GM23338 (cell line): ENCODE data around the gene IL21R. TPM values are rescaled to one million over a fixed set of nuclear protein-coding genes. Genes with fewer than 3 reads are reported as not detected.

ENCODE experiments used
- ATAC-seq: fragments of 200-7000 bp; cut with Tn5 transposase; 3 replicates; pipeline ENCODE4 v1.9.1; 2020
- DNase-seq: peaks from one replicate; pipeline ENCODE4 v3.0.0-alpha.2; 2015; ENCODE audit warnings: low spot score
- H2AFZ ChIP-seq: fragments of 200-600 bp; sonication (generic); 2 replicates; pipeline ENCODE4 v1.8.0; 2016; ENCODE audit warnings: antibody characterized with exemption, mild to moderate bottlenecking, moderate library complexity
- H3F3A ChIP-seq: fragments of 200-600 bp; sonication (generic); replicated peaks from 2 replicates; pipeline ENCODE4 v1.8.0; 2017; ENCODE audit warnings: antibody characterized with exemption, mixed run types, low read depth
- H3K27ac ChIP-seq: fragments of 200-600 bp; sonication (generic); 2 replicates; pipeline ENCODE4 v1.6.1; 2016; ENCODE audit warnings: low read depth
- H3K27me3 ChIP-seq: fragments of 200-600 bp; sonication (generic); 2 replicates; pipeline ENCODE4 v1.8.0; 2016; ENCODE audit warnings: mild to moderate bottlenecking, mixed run types, moderate library complexity; ENCODE audit not compliant: insufficient read depth
- H3K36me3 ChIP-seq: fragments of 200-600 bp; sonication (generic); 2 replicates; pipeline ENCODE4 v1.8.0; 2016; ENCODE audit warnings: mild to moderate bottlenecking; ENCODE audit not compliant: insufficient read depth
- H3K4me1 ChIP-seq: fragments of 200-600 bp; sonication (generic); 2 replicates; pipeline ENCODE4 v1.8.0; 2016; ENCODE audit warnings: mild to moderate bottlenecking, moderate library complexity; ENCODE audit not compliant: insufficient read depth
- H3K4me2 ChIP-seq: fragments of 200-600 bp; sonication (generic); 2 replicates; pipeline ENCODE4 v1.7.1; 2017; ENCODE audit warnings: mixed run types
- H3K4me3 ChIP-seq: fragments of 200-600 bp; sonication (generic); 2 replicates; pipeline ENCODE4 v1.6.1; 2016; ENCODE audit warnings: mixed run types
- H3K79me2 ChIP-seq: fragments of 200-600 bp; sonication (generic); replicated peaks from 2 replicates; pipeline ENCODE4 v1.8.0; 2017; ENCODE audit warnings: mild to moderate bottlenecking; ENCODE audit not compliant: insufficient read depth
- H3K9me2 ChIP-seq: fragments of 200-600 bp; sonication (generic); 2 replicates; pipeline ENCODE4 v1.8.0; 2017; ENCODE audit not compliant: insufficient read depth
- H4K20me1 ChIP-seq: fragments of 200-600 bp; sonication (generic); replicated peaks from 2 replicates; pipeline ENCODE4 v1.8.0; 2017; ENCODE audit warnings: mild to moderate bottlenecking; ENCODE audit not compliant: insufficient read depth
- H3K27ac Mint-ChIP-seq: 2 replicates; pipeline ENCODE4 v1.8.0; 2020; ENCODE audit warnings: inconsistent platforms, mild to moderate bottlenecking, moderate library complexity, mixed read lengths
- H3K27me3 Mint-ChIP-seq: 3 replicates; pipeline ENCODE4 v1.8.0; 2022; ENCODE audit warnings: low read depth, mild to moderate bottlenecking, moderate library complexity, mixed read lengths, inconsistent platforms; ENCODE audit not compliant: insufficient read depth, poor library complexity
- H3K36me3 Mint-ChIP-seq: 3 replicates; pipeline ENCODE4 v1.8.0; 2021; ENCODE audit warnings: low read depth, mild to moderate bottlenecking, inconsistent platforms, moderate library complexity, mixed read lengths
- H3K4me1 Mint-ChIP-seq: 3 replicates; pipeline ENCODE4 v1.8.0; 2020; ENCODE audit warnings: mild to moderate bottlenecking, inconsistent platforms, mixed read lengths
- H3K4me3 Mint-ChIP-seq: 3 replicates; pipeline ENCODE4 v1.8.0; 2021; ENCODE audit warnings: moderate library complexity, mild to moderate bottlenecking, inconsistent platforms, mixed read lengths
- H3K9me3 Mint-ChIP-seq: 3 replicates; pipeline ENCODE4 v1.8.0; 2020; ENCODE audit warnings: moderate library complexity, mild to moderate bottlenecking, inconsistent platforms, mixed read lengths
- CREB1 ChIP-seq: fragments of 250-450 bp; sonication (Bioruptor Pico); IDR thresholded peaks from 2 replicates; pipeline ENCODE4 v1.5.0; 2020; ENCODE audit warnings: low read depth, mild to moderate bottlenecking, moderate library complexity
- CTCF ChIP-seq, 2 experiments: fragments of 200-600 bp in 1 of 2; sonication (generic) in 1 of 2; conservative IDR thresholded peaks; 2 replicates each; pipeline versions ENCODE4 v1.5.1 to v1.6.1; 2016 to 2017; ENCODE audit warnings: antibody characterized with exemption in 2 of 2, low read depth in 2 of 2, mild to moderate bottlenecking in 2 of 2, moderate library complexity in 1 of 2
- EZH2 ChIP-seq: fragments of 200-600 bp; sonication (generic); IDR thresholded peaks from one replicate; pipeline ENCODE4 v1.8.0; 2017; ENCODE audit warnings: antibody characterized with exemption, mild to moderate bottlenecking, low read depth; ENCODE audit not compliant: unreplicated experiment
- EZH2phosphoT487 ChIP-seq: fragments of 200-600 bp; sonication (generic); IDR thresholded peaks from one replicate; pipeline ENCODE4 v1.8.1; 2018; ENCODE audit warnings: antibody characterized with exemption; ENCODE audit not compliant: unreplicated experiment
- JUNB ChIP-seq: IDR thresholded peaks from one replicate; pipeline ENCODE4 v1.6.1; 2016; ENCODE audit warnings: antibody characterized with exemption; ENCODE audit not compliant: unreplicated experiment
- NANOG ChIP-seq: IDR thresholded peaks from 2 replicates; pipeline ENCODE4 v1.6.1; 2016; ENCODE audit warnings: antibody characterized with exemption, borderline replicate concordance
- POLR2AphosphoS5 ChIP-seq: IDR thresholded peaks from 2 replicates; pipeline ENCODE4 v1.6.1; 2016; ENCODE audit warnings: antibody characterized with exemption, low read depth
- REST ChIP-seq: IDR thresholded peaks from one replicate; pipeline ENCODE4 v1.6.1; 2018; ENCODE audit warnings: antibody characterized with exemption; ENCODE audit not compliant: unreplicated experiment
- STAT1 ChIP-seq: IDR thresholded peaks from one replicate; pipeline ENCODE4 v1.6.1; 2016; ENCODE audit warnings: antibody characterized with exemption; ENCODE audit not compliant: unreplicated experiment
- ZNF114 ChIP-seq: fragments of 250-450 bp; sonication (Bioruptor Pico); IDR thresholded peaks from 2 replicates; pipeline ENCODE4 v1.5.0; 2020; ENCODE audit warnings: mild to moderate bottlenecking, moderate library complexity
- ZNF331 ChIP-seq: fragments of 250-450 bp; sonication (Bioruptor Pico); IDR thresholded peaks from 2 replicates; pipeline ENCODE4 v1.5.0; 2020; ENCODE audit warnings: low read depth, mild to moderate bottlenecking, moderate library complexity
- ZNF462 ChIP-seq: fragments of 250-450 bp; sonication (Bioruptor Pico); IDR thresholded peaks from 2 replicates; pipeline ENCODE4 v1.5.0; 2020; ENCODE audit warnings: mild to moderate bottlenecking, moderate library complexity
- polyA plus RNA-seq: library from polyadenylated mRNA; unstranded; fragments of >200 nt; fragmentation: Nextera tagmentation; extraction: Ambion mirVana; gene quantifications from 2 replicates; pipeline ENCODE4 v1.2.1, GENCODE V29; 2016
- total RNA-seq: library from RNA; depleted of rRNA; stranded (reverse); fragments of >200 nt; shearing (Covaris generic); gene quantifications from 2 replicates; pipeline ENCODE4 v1.2.3, GENCODE V29; 2014
- TF ChIP-seq, protein P1 (sequence below): IDR thresholded peaks from 2 replicates; pipeline ENCODE4 v1.6.1; 2016; ENCODE audit warnings: antibody characterized with exemption

IL21R gene
- total and polyA plus RNA-seq, 2 experiments from 2014 or later: 0.42 to 2.6 TPM

- Histone ChIP-seq H3K4me2 (no peak overlapping the region), H3K36me3 (no peaks in the 10 kb centered on the region), H3F3A (no peaks in the 10 kb centered on the region), H3K27me3 (no peaks in the 10 kb centered on the region), H3K27ac (no peak overlapping the region), H3K79me2 (no peaks in the 10 kb centered on the region), H3K4me3 (no peak overlapping the region), H4K20me1 (no peaks in the 10 kb centered on the region), H3K9me2 (no peaks in the 10 kb centered on the region), H3K4me1 (no peaks in the 10 kb centered on the region), H2AFZ (no peak overlapping the region)
- Mint-ChIP-seq H3K27ac (no peak overlapping the region), H3K27me3 (peaks cover 1% of the 10 kb centered on the region), H3K4me1 (no peaks in the 10 kb centered on the region), H3K36me3 (no peaks in the 10 kb centered on the region), H3K4me3 (no peak overlapping the region), H3K9me3 (no peaks in the 10 kb centered on the region; the same call in 2 of the 3 replicates)
- ATAC-seq (no peak), DNase-seq (no peak)
- TF ChIP-seq CREB1 (CRISPR knock-in tag) (no peak), ZNF114 (no peak), EZH2phosphoT487 (no peak), JUNB (no peak), ZNF331 (no peak), CTCF (conservative IDR thresholded peaks at IDR 0.05; ENCODE audit: low read depth in 2 of 2) (no peak), EZH2 (no peak), NANOG (no peak), ZNF462 (CRISPR knock-in tag) (no peak), STAT1 (no peak), REST (no peak), POLR2AphosphoS5 (no peak)
- TF ChIP-seq, protein P1, sequence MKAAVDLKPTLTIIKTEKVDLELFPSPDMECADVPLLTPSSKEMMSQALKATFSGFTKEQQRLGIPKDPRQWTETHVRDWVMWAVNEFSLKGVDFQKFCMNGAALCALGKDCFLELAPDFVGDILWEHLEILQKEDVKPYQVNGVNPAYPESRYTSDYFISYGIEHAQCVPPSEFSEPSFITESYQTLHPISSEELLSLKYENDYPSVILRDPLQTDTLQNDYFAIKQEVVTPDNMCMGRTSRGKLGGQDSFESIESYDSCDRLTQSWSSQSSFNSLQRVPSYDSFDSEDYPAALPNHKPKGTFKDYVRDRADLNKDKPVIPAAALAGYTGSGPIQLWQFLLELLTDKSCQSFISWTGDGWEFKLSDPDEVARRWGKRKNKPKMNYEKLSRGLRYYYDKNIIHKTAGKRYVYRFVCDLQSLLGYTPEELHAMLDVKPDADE: no peak
Measured at GRCh38 chr16:27392671-27393070, 9.3 kb upstream of the IL21R start.
